ENCODE measurements around the gene PAGR1. TPM values are rescaled to one million over a fixed set of nuclear protein-coding genes. Genes with fewer than 3 reads are reported as not detected.
A peak's percentile ranks its signal among the peaks of the same experiment; 100 is the strongest.

The PAGR1 gene
- total and polyA plus RNA-seq, 9 of the 15 experiments (the other 6 are each of a cell fraction or from before 2014, with no cell fraction given): 1.4 to 58.2 (median 16.8) TPM

GRCh38 chr16:29816694-29817441 lies 916 bp downstream of the PAGR1 start:
- peak; percentile 82 for FAIRE-seq
- H3K9me1 ChIP-seq (ENCODE audit: control insufficient read depth, insufficient read depth, low read length): no peaks in the 10 kb centered on the region
- H3K4me1 ChIP-seq (replicated peaks in 1 of 2; ENCODE audit: control insufficient read depth in 2 of 2, insufficient read depth in 2 of 2, low read length in 2 of 2): peaks cover 24 to 69% of the 10 kb centered on the region in 2 experiments
- in situ Hi-C loops (cut with MboI): no loop called here
- peak; percentile 49 to 66 (median 60) for DNase-seq (ENCODE audit: extremely low read depth in 1 of 4, low spot score in 3 of 4)
- peaks cover 23% of the 10 kb centered on the region for H3K36me3 ChIP-seq (ENCODE audit: control insufficient read depth, insufficient read depth, low read length)
- peak overlapping the region; percentile 78 for H3K4me2 ChIP-seq (ENCODE audit: insufficient read depth, low read length)
- POLR2A ChIA-PET: interaction anchor here (0.6 to 2.5 kb wide), 7 partner anchors 9 to 137 kb away, joined by 3 to 8 read pairs (median 4); no protein-coding TSS in a partner anchor
- peak overlapping the region; percentile 62 to 91 for H3K9ac ChIP-seq (ENCODE audit: insufficient read depth in 1 of 2, low read depth in 2 of 2, low read length in 2 of 2)
- H3K9me3 ChIP-seq (replicated peaks; ENCODE audit: control insufficient read depth, insufficient read depth, low read depth, low read length): no peaks in the 10 kb centered on the region
- H2AFZ ChIP-seq (ENCODE audit: low read depth, low read length): peak overlapping the region; percentile 95
- peak; percentile 43 for ATAC-seq
- BruUV-seq (replicated peaks): no TSS peak
- intact Hi-C loops (cut with micrococcal nuclease): loop anchor here (5.0 to 10.0 kb wide), 2 partner anchors 115 to 208 kb away; partner anchors contain the start of gene C16orf92
- H3K27ac ChIP-seq (ENCODE audit: extremely low read depth, low read depth, low read length): peak overlapping the region; percentile 71
- peak overlapping the region; percentile 68 for H3K4me3 ChIP-seq
- H4K20me1 ChIP-seq (replicated peaks; ENCODE audit: control insufficient read depth, insufficient read depth, low read length): no peaks in the 10 kb centered on the region; the same call in 1 of the 2 replicates
- 0% methylated on average over 26 of the region's 37 CpGs for WGBS (ENCODE audit: insufficient coverage, low coverage, missing lambda C conversion rate)
- no peaks in the 10 kb centered on the region for H3K27me3 ChIP-seq (ENCODE audit: control insufficient read depth in 2 of 2, insufficient read depth in 2 of 2, low read length in 2 of 2)
- CTCF ChIA-PET (ENCODE audit: low intra/inter-chr PET ratio): interaction anchor here (1.0 to 1.9 kb wide), 2 partner anchors 9 to 116 kb away, joined by 3 to 5 read pairs; no protein-coding TSS in a partner anchor
- H3K79me2 ChIP-seq (ENCODE audit: control insufficient read depth, insufficient read depth, low read length): peaks cover 21% of the 10 kb centered on the region
- no peak for TF ChIP-seq HDAC6 (IDR thresholded peaks at IDR 0.05; ENCODE audit: low read depth, low read length)
- TF ChIP-seq CHD7 (IDR thresholded peaks at IDR 0.05; ENCODE audit: low read depth, low read length): no peak
- no peak for TF ChIP-seq PHB2 (IDR thresholded peaks at IDR 0.05; ENCODE audit: low read depth)
- TF ChIP-seq SLC30A9 (CRISPR knock-in tag; IDR thresholded peaks at IDR 0.05): no peak
- TF ChIP-seq SIN3B (IDR thresholded peaks at IDR 0.05; ENCODE audit: low read depth): no peak
- no peak for TF ChIP-seq KDM4B (IDR thresholded peaks at IDR 0.05; ENCODE audit: borderline replicate concordance in 2 of 2, low read depth in 1 of 2)
- TF ChIP-seq ZNF165 (CRISPR knock-in tag; IDR thresholded peaks at IDR 0.05; ENCODE audit: borderline replicate concordance): no peak

All from K562 (cell line).